NCI-H1092 treated with DMSO at 0.1 percent for 48 hours (cell line): ENCODE measurements around the gene ZNF597.
"Not testable (repeated sequence)": the region's sequence is repeated elsewhere in the genome, so short reads cannot be mapped to it uniquely, and the experiment has no call there.

Source experiments
- DNase-seq: peaks from one replicate; lab custom pipeline; 2025; lab: John Stamatoyannopoulos, UW

ZNF597 gene

DNA sequence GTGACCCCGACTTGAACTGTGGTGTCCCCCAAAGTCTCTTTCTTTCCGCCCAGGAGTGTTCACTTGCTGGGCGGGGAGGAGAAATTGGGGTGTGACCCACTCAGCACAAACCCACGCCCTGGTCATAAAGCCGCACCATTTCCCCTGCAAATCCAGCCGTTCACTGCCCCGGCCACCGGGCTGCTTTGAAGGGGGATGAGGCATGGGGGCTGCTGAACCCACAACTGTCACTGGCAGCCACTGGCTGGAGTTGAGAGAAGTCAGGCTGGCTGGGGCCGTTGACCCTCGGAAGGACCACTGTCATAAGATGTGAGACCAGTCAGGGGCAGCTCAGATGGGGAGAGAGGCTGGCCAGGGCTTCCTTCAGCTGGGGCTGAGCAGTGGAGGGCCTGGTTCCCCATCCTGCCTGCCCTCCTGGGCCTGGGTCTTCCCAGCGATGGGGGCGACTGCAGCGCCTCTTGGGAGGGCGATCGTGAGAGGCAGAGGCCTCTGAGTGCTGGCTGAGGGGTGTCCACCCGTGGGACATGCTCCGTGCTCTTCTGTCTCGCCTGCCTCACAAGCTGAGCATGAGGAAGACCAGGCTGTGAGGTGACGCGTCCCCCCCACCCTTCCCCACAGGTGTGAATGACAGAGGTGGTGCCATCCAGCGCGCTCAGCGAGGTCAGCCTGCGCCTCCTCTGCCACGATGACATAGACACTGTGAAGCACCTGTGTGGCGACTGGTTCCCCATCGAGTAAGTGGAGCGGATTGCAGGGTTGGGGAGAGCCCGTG, 32.5 kb upstream of the ZNF597 start:
- no peak for DNase-seq

- DNase-seq = not testable (repeated sequence)
Measured at GRCh38 chr16:3474870-3475269, 31.6 kb upstream of the ZNF597 start.

DNA sequence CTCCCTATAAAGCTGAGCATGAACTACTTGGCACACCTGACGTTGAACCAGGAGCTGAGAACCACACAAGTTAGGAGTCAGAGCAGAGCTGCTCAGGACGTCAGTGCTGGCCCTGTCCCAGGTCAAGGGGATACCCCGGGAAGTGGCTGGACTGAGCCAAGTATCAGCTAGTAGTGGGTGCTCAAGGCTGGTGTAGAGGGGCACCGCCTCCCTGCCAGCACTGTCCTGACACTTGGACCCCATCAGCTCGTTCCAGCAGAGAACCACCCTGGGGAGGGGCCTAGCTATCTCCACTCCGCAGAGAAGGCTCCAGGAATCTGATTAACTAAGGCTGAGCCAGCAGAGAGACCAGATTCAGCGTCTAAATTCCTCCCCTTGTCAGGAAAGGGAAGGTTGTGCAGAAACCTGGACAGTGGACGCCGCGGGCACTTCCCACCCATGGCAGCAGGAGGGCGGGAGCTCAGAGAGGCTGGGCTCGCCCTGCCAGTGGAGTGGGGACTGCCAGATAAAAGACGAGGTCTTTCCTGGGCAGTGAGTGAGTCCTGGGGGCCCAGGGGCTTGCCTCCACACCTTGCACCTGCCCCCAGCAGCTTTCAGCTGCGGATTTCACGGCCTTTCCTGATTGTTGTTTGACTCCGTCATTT, 31.0 kb upstream of the ZNF597 start:
- no peak for DNase-seq

GRCh38 chr16:3473596-3473943, 30.3 kb upstream of the ZNF597 start:
- DNase-seq = not testable (repeated sequence)

DNA sequence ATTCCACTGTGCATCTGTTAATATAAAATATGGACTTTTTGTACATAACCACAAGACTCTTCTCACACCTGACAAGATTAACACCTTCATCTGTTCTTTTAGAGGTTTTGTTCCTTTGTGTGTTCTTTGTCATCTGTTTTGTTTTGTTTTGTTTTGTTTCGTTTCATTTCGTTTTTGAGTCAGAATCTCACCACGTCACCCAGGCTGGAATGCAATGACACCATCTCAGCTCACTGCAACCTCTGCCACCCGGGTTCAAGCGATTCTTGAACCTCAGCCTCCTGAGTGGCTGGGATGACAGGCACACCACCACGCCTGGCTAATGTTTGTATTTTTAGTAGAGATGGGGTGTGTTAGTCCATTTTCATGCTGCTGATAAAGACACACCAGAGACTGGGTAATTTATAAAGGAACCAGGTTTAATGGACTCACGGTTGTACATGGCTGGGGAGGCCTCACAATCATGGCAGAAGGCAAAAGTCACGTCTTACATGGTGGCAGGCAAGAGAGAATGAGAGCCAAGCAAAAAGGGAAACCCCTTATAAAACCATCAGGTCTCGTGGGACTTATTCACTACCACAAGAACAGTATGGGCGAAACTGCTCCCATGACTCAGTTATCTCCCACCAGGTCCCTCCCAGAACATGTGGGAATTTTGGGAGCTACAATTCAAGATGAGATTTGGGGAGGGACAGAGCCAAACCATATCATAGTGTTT, 29.7 kb upstream of the ZNF597 start:
- no peak for DNase-seq

DNA sequence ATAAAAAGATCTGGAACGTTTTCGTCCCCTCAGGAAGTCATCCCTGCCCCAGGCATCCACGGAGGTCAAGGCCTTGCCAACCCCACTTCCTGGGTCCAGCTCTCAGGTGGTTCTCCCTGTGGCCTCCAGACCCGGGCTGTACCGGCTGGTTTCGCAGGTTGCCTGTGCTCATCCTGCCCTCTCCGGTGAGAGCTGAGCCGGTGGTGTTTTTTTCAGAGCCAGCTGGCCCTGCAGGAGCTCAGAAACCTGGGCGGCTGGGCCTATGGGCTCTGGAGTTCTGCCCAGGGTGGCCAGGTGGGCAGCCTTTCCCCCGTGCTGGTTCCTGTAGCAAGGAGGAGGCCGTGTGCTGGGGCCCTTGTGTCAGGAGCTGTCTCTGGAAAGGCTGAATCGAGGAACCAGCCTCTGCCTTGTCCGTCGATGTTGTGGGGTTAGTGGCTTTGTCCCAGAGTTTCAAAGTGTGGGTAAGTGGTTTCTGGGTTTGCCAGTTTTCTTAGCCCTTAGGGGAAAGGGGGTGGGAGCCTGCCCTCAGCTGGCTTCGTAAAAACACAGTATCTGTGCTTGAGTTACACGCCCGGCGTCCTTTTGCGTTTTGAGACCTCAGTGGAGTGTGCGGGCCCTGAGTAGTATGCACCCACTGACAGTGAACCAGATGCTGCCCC, 28.3 kb upstream of the ZNF597 start:
- DNase-seq = no peak

GRCh38 chr16:3470723-3471122, 27.4 kb upstream of the ZNF597 start:
- DNase-seq = no peak

GRCh38 chr16:3469736-3470135, 26.4 kb upstream of the ZNF597 start:
- no peak for DNase-seq

DNA sequence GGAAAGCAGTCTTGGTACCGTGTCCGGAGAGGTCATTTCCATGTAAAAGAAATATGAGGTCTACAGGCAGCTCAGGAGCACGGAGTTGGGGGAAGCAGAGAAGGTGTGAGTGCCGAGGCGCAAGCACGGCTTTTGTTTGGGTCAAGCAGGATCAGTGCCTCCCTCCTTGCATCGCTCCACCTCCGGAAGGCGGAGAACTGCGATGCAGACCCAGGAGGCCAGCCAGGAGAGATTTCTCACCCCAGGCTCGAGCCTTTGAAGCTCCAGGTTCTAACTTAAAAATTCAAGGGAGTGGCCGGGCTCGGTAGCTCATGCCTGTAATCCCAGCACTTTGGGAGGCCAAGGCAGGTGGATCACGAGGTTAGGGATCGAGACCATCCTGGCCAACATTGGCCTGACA, 25.2 kb upstream of the ZNF597 start:
- DNase-seq = no peak

DNA sequence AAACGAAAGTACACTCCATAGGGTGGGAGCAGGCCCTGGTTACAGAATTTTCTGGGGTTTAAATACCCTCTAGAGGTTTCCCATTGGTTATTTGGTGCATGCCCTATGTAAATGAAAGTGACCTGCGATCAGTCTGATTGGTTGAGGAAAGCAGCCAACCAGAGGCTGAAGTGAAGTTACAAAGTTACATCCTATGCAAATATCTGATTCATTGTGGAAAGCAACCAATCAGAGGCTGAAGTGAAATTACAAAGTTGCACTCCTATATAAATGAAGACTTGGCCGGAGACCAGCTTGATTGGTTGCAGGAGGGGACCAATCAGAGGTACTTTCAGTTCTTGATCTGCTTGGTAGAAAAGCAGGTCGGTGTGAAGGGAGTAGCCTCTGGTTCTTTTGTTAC, 24.6 kb upstream of the ZNF597 start:
- no peak for DNase-seq

DNA sequence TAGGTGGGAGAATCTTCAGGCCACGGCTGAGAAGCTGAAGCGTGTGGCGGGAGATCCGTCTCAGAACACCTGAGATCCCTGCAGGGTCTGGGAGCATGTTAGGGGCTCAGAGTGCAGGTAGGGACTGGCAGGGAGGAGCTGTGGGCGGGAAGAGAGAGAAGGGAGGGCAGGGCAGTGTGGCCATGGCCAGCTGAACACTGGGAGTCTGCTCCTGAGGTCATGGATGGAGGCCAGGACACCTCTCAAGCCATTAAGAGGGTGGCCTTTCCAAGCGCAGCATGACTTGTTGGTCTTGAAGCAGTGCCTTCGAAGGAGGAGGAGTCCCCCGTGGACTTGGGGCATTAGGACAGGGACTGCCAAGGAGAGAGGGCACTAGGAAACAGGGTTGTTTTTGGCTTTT, 23.9 kb upstream of the ZNF597 start:
- no peak for DNase-seq

DNA sequence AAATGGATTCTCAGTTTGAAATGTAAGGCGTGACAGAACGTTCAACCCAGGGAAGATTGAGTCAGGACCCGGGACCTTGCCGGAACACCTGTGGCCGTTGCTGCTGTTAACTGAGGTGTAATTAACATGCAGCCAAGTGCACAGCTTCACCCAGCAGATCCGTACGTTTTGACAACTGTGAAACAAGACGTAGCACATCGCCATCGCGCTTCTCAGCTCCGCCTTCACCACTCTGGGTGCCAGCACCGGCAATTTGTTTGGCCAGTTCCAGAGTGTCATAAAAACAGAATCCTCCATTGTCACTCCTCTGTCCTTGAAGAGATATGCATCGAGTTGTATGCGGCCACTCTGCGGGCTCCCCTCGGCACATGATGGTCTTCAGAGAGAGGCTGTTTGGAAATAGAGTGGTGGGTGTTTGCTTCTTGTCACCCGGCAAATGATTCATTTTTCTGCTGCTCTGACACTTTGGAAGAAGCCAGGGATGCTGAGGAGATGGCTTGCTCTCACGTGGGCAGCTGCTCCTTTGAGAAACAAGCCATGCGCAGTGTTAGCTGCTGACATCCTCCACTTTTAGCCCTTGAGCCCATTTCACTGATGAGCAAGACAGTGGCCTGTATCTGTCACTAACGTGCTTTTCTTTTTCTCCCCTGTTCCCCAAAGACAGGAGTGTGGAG, 22.7 kb upstream of the ZNF597 start:
- DNase-seq = no peak

DNA sequence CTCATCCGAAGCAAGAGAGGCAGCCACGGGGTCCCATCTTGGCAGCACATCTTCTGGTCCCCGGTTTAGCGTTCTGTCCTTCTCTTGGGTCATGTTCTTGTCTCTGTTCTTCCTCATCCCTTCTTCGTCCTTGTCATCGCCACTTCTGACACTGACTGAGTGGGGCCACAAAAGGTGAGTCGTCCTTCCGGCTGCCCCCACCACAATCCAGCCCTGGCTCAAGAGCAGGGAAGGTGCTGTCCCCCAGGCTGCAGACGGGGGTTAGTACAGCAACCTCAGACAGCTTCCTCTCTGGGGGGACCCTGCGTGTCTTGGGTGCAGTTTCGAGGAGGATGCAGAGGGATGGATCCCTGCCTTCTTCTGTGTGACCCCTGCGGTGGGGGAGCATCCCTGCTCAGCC, 22.0 kb upstream of the ZNF597 start:
- no peak for DNase-seq

- DNase-seq = no peak
Measured at GRCh38 chr16:3461151-3461550, 17.8 kb upstream of the ZNF597 start.

- DNase-seq = no peak
Measured at GRCh38 chr16:3460585-3460984, 17.3 kb upstream of the ZNF597 start.

DNA sequence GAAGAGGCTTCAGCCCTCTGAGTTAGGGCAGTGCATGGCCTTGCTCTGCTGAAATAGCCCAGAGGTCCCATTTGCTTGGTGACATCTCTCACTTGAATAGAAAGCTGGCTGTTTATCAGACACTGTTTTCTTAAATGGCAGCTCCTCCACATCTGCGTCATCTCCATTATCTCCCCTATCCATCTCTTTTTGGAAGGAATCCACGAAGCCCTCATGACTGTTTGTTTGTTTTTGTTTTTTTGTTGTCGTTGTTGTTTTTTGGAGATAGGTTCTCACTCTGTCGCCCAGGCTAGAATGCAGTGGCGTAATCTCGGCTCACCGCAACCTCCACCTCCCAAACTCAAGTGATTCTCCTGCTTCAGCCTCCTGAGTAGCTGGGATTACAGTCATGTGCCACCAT, 16.8 kb upstream of the ZNF597 start:
- no peak for DNase-seq

GRCh38 chr16:3459401-3460090, 16.2 kb upstream of the ZNF597 start:
- DNase-seq = no peak

DNA sequence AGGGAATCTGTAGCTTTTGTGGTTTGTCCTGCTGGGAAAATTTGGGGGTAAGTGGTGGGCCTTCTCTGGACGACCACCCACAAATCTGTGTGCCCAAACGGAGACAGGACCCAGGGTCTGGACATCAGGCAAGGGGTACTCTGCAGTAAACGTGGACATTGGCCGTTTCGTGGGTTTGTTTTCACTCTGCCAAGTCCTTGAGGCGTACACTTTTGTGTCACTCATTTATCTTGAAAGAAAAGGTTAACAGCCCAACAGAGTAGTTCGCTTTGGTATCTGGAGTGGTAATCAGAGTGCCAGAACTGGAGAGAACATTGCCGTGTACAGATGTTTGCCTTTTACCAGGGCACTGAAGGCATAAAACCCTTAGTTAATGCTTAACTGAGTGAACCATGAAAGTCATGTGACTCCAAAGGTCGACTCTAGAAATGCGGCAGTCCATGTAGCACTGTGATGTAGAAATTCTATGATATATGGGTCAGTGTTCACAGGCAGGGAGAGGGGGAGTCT, 15.6 kb upstream of the ZNF597 start:
- DNase-seq = no peak

DNA sequence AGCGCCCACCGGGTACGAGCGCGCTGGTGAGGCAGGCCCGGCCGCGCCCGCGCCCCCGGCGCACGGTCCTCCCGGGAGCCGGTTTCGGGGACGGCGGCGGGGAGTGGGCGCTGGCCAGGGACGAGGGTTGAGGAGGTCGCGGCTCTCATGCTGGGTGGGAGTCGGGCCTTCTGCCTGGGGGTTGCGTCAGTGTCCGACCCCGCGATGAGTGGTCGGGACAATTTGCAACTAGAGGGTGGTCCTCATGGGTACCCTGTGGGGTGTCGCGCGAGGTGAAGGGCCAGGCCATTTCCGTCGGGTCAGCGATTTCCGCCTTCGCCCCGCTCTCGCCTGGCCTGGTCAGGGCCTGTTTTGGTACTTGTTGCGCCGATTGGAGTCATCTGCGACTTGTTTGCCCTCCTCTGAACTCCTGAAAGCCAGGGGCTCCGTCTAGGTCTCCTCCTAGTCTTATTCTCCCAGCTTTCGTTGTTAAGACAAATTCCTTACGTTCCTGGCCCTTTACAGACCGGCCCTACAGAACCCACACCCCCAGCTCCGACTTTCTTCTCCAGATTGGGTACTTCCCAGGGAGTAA, 15.1 kb upstream of the ZNF597 start:
- DNase-seq = no peak

DNA sequence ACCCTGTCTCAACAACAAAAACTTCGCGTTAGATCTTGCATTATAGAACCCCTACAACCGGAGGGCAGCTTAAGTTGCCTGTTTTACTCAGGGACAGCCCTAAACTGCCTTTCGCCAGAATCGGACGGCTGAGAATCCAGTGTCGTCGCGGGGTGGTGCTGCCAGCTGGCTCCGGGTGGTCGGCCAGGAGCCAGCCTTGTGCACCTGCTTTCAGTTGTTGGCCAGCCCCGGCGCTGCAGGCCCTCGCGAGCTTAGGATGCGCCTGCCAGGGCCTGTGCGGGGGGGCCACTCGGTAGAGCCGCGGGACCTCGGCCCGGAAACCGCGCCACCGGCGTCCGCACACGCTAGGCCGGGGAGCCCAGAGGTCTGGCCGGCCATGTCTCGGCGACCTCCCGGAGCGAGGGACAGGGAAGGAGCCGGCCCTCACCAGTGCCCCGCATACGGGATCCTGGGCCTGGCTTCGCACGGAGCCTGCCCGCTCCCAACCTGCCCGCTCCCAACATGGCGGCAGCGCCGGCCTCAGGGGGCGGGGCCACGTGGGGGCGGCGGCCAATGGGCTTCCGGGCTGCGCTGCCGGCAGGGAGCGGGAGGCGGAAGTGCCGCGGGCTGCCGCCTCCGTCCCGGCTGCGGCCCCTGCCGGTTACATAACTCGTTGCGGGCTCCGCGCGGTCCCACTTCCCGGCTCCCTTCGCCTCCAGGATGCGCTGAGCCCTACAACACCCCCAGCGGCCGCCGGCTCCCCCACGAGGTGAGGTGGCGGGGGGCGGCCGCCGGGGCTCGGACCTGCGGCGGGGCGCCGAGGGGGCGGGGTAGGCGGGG, 14.3 kb upstream of the ZNF597 start:
- DNase-seq = peak; percentile 95
